Gastroesophageal sphincter (tissue), 4 donors: ENCODE results near the gene KIAA1191. TPM values are rescaled to one million over a fixed set of nuclear protein-coding genes. Genes with fewer than 3 reads are reported as not detected.
A peak's percentile ranks its signal among the peaks of the same experiment; 100 is the strongest.
"Not testable (repeated sequence)": the region's sequence is repeated elsewhere in the genome, so short reads cannot be mapped to it uniquely, and the experiment has no call there.

Experiments used
- ATAC-seq: fragments of 150-250 bp; one replicate; pipeline ENCODE4 v1.9.1; 2016; ENCODE audit warnings: mild to moderate bottlenecking, moderate library complexity
- H3K27ac ChIP-seq, 4 donors: fragments of 200-600 bp; sonication (generic) in 3 of 4; 1 replicate in 3 of 4; 2 replicates in 1 of 4; pipeline ENCODE4 v1.5.1; 2016 to 2019
- H3K27me3 ChIP-seq: fragments of 200-600 bp; sonication (generic); one replicate; pipeline ENCODE4 v1.5.1; 2019
- H3K36me3 ChIP-seq, 2 donors: fragments of 200-600 bp; sonication (generic); one replicate each; pipeline ENCODE4 v1.5.1; 2019; ENCODE audit warnings: control low read depth in 1 of 2
- H3K4me1 ChIP-seq, 3 donors: fragments of 200-600 bp; sonication (generic); 1 replicate in 2 of 3; 2 replicates in 1 of 3; pipeline ENCODE4 v1.5.1; 2016 to 2019; ENCODE audit warnings: control low read depth in 2 of 3
- H3K4me3 ChIP-seq, 2 donors: fragments of 200-600 bp; sonication (generic); one replicate each; pipeline ENCODE4 v1.5.1; 2019; ENCODE audit warnings: mild to moderate bottlenecking in 1 of 2, moderate library complexity in 1 of 2
- H3K9me3 ChIP-seq, 3 donors: fragments of 200-600 bp; sonication (generic); one replicate each; pipeline ENCODE4 v1.5.1; 2017 to 2019; ENCODE audit warnings: control low read depth in 2 of 3
- CTCF ChIP-seq, 4 experiments: fragments of 200-600 bp in 2 of 4; fragments of 450-650 bp in 2 of 4; sonication (generic) in 1 of 4; IDR thresholded peaks; one replicate each; pipeline ENCODE4 v1.5.1; 2017 to 2019; ENCODE audit warnings: antibody characterized with exemption in 4 of 4, mild to moderate bottlenecking in 2 of 4, moderate library complexity in 2 of 4
- EP300 ChIP-seq: sonication (generic); formaldehyde crosslinking; IDR thresholded peaks from one replicate; pipeline ENCODE4 v1.6.1; 2017; ENCODE audit warnings: antibody characterized with exemption, mild to moderate bottlenecking
- POLR2A ChIP-seq, 2 donors: fragments of 450-650 bp; IDR thresholded peaks; one replicate each; pipeline ENCODE4 v1.6.1; 2017; ENCODE audit warnings: antibody characterized with exemption in 2 of 2, mild to moderate bottlenecking in 2 of 2, moderate library complexity in 1 of 2
- POLR2AphosphoS5 ChIP-seq: sonication (generic); formaldehyde crosslinking; IDR thresholded peaks from one replicate; pipeline ENCODE4 v1.6.1; 2017; ENCODE audit warnings: antibody characterized with exemption
- WGBS, 2 donors: methylation state at CpG; one replicate each; pipeline ENCODE4 v1.1.5; 2018; ENCODE audit warnings: low coverage in 1 of 2; 5-methylcytosine and 5-hydroxymethylcytosine counted together
- total RNA-seq, 4 donors: library from RNA; depleted of rRNA; stranded (reverse); fragments of >200 nt; gene quantifications; one replicate each; pipeline ENCODE4 v1.1.0, GENCODE V29; 2016

Gene KIAA1191
- 100 to 1,000 TPM; 130 to 157 (median 140) TPM for total RNA-seq

GRCh38 chr5:176361437-176362232 lies at the start of gene KIAA1191:
Gene KIAA1191 (minus strand): TSS chr5:176361764. CDS start chr5:176359508, 2,256 bp downstream.
- peaks cover 0 to 54% (median 16%) of the 10 kb centered on the region in 3 donors for H3K4me1 ChIP-seq
- peak; percentile 61 to 72 for TF ChIP-seq POLR2A (IDR thresholded peaks at IDR 0.05)
- no peak for TF ChIP-seq EP300
- TF ChIP-seq CTCF (IDR thresholded peaks at IDR 0.05): peak in 2 of 4 experiments; percentile 26 to 56
- TF ChIP-seq POLR2AphosphoS5: peak; percentile 91
- no peaks in the 10 kb centered on the region for H3K27me3 ChIP-seq
- peaks cover 0 to 29% of the 10 kb centered on the region in 2 donors for H3K36me3 ChIP-seq
- 0% methylated on average over 3 of the region's 56 CpGs; no CpG with 5 or more reads in 1 of the 2 donors for WGBS, 2 donors
- peak within 1 kb of the TSS; percentile 78 to 94 for H3K4me3 ChIP-seq
- peak; percentile 95 for ATAC-seq
- no peaks in the 10 kb centered on the region for H3K9me3 ChIP-seq
- peak within 1 kb of the TSS; percentile 52 to 83 (median 82) for H3K27ac ChIP-seq

- WGBS, 2 donors: 60 to 100% methylated on average over 1 of the region's 5 CpGs
- peaks cover 0 to 56% of the 10 kb centered on the region in 2 donors for H3K36me3 ChIP-seq
- peaks cover 0 to 70% (median 28%) of the 10 kb centered on the region in 3 donors for H3K4me1 ChIP-seq
Measured at GRCh38 chr5:176410486-176411180, 49.1 kb upstream of the KIAA1191 start.

GRCh38 chr5:176409765-176410164 lies 48.2 kb upstream of the KIAA1191 start:
- no peak overlapping the region for H3K4me3 ChIP-seq
- TF ChIP-seq CTCF (IDR thresholded peaks at IDR 0.05): no peak
- TF ChIP-seq EP300: no peak
- TF ChIP-seq POLR2AphosphoS5: no peak
- TF ChIP-seq POLR2A (IDR thresholded peaks at IDR 0.05): no peak
- ATAC-seq: no peak
- WGBS, 2 donors: 86% methylated on average over 3 of the region's 4 CpGs; no CpG with 5 or more reads in 1 of the 2 donors
- H3K9me3 ChIP-seq: no peaks in the 10 kb centered on the region
- peaks cover 0 to 61% (median 25%) of the 10 kb centered on the region in 3 donors for H3K4me1 ChIP-seq
- no peaks in the 10 kb centered on the region for H3K27me3 ChIP-seq
- H3K27ac ChIP-seq: no peak overlapping the region
- peaks cover 0 to 62% of the 10 kb centered on the region in 2 donors for H3K36me3 ChIP-seq

More at GRCh38 chr5:176410486-176411180, 49.1 kb upstream of the KIAA1191 start:
- ATAC-seq: no peak
- H3K27ac ChIP-seq: no peak overlapping the region
- H3K9me3 ChIP-seq: no peaks in the 10 kb centered on the region
- H3K27me3 ChIP-seq: no peaks in the 10 kb centered on the region
- no peak overlapping the region for H3K4me3 ChIP-seq
- no peak for TF ChIP-seq POLR2AphosphoS5
- TF ChIP-seq CTCF (IDR thresholded peaks at IDR 0.05): no peak

GRCh38 chr5:176408590-176408989 lies 47.0 kb upstream of the KIAA1191 start:
- Histone ChIP-seq H3K27me3 (no peaks in the 10 kb centered on the region), H3K27ac (peak overlapping the region in 1 of 4 donors; percentile 53), H3K4me3 (no peak overlapping the region), H3K9me3 (no peaks in the 10 kb centered on the region), H3K36me3 (peaks cover 0 to 74% of the 10 kb centered on the region in 2 donors), H3K4me1 (peaks cover 0 to 49% (median 17%) of the 10 kb centered on the region in 3 donors)
- WGBS, 2 donors: 74% methylated on average over 5 of the region's 5 CpGs; no CpG with 5 or more reads in 1 of the 2 donors
- ATAC-seq: no peak
- no peak for TF ChIP-seq POLR2A (IDR thresholded peaks at IDR 0.05)
- no peak for TF ChIP-seq EP300

GRCh38 chr5:176408252-176408573 lies 46.6 kb upstream of the KIAA1191 start:
- H3K4me1 ChIP-seq: peaks cover 0 to 48% (median 13%) of the 10 kb centered on the region in 3 donors
- not testable (repeated sequence) for ATAC-seq, H3K27me3 ChIP-seq, H3K9me3 ChIP-seq, H3K4me3 ChIP-seq
- 56 to 60% methylated on average over 2 to 5 of the region's 10 CpGs for WGBS, 2 donors
- H3K27ac ChIP-seq: peak overlapping the region in 1 of 4 donors; percentile 53
- H3K36me3 ChIP-seq: peaks cover 0 to 77% of the 10 kb centered on the region in 2 donors
